B cell (primary cell): ENCODE measurements around the gene SPDYE18. TPM values are rescaled to one million over a fixed set of nuclear protein-coding genes. Genes with fewer than 3 reads are reported as not detected.
"Not testable (repeated sequence)": the region's sequence is repeated elsewhere in the genome, so short reads cannot be mapped to it uniquely, and the experiment has no call there.

Experiments
- ATAC-seq: fragments of 200-7000 bp; cut with Tn5 transposase; one replicate; pipeline ENCODE4 v1.10.0; 2021; ENCODE audit warnings: low read depth, mild to moderate bottlenecking, moderate number of reproducible peaks, moderate library complexity
- CTCF ChIA-PET: fragments of 350-600 bp; sonication (Branson Sonifier 250); formaldehyde crosslinking; loops from one replicate; lab custom pipeline; 2021; ENCODE audit warnings: antibody characterized with exemption, inconsistent platforms; lab: Charles Lee
- POLR2A ChIA-PET: fragments of 350-600 bp; sonication (Branson Sonifier 250); formaldehyde crosslinking; loops from one replicate; lab custom pipeline; 2021; ENCODE audit warnings: antibody characterized with exemption; lab: Charles Lee
- DNase-seq: peaks from one replicate; pipeline ENCODE4 v3.0.0; 2013
- H2AFZ ChIP-seq: 2 replicates; pipeline ENCODE4 v1.6.1; 2012; ENCODE audit warnings: mild to moderate bottlenecking, low read depth, low read length; ENCODE audit not compliant: insufficient read depth, poor library complexity, severe bottlenecking
- H3K27ac ChIP-seq, 2 donors: 1 replicate in 1 of 2; 2 replicates in 1 of 2; pipeline ENCODE4 v1.5.1; 2012 to 2013; ENCODE audit warnings: low read length in 2 of 2, mild to moderate bottlenecking in 2 of 2, moderate library complexity in 1 of 2
- H3K27me3 ChIP-seq, 4 experiments: fragments of 200-600 bp in 1 of 4; sonication (generic) in 1 of 4; replicated peaks in 1 of 4; 1 replicate in 2 of 4; 2 replicates in 2 of 4; pipeline versions ENCODE4 v1.6.1 to v1.7.0; 2013 to 2016; ENCODE audit warnings: low read length in 3 of 4, mild to moderate bottlenecking in 2 of 4, mixed read lengths in 1 of 4, moderate library complexity in 1 of 4; ENCODE audit not compliant: insufficient read depth in 4 of 4, control insufficient read depth in 3 of 4; ENCODE audit errors: control extremely low read depth in 1 of 4
- H3K36me3 ChIP-seq, 2 experiments: replicated peaks in 1 of 2; 1 replicate in 1 of 2; 2 replicates in 1 of 2; pipeline versions ENCODE4 v1.6.1 to v1.7.1; 2013; ENCODE audit warnings: low read length in 1 of 2; ENCODE audit not compliant: insufficient read depth in 2 of 2, control insufficient read depth in 1 of 2; ENCODE audit errors: control extremely low read depth in 1 of 2, extremely low read depth in 1 of 2
- H3K4me1 ChIP-seq, 2 donors: fragments of 200-600 bp in 1 of 2; sonication (generic) in 1 of 2; 1 replicate in 1 of 2; 2 replicates in 1 of 2; pipeline versions ENCODE4 v1.5.1 to v1.6.1; 2013 to 2017; ENCODE audit warnings: low read length in 2 of 2; ENCODE audit not compliant: control insufficient read depth in 2 of 2, insufficient read depth in 2 of 2
- H3K4me2 ChIP-seq: replicated peaks from 2 replicates; pipeline ENCODE3; 2012; ENCODE audit warnings: mild to moderate bottlenecking, low read depth, low read length; ENCODE audit not compliant: poor library complexity, severe bottlenecking
- H3K4me3 ChIP-seq, 5 experiments: fragments of 200-600 bp in 1 of 5; sonication (generic) in 1 of 5; 1 replicate in 3 of 5; 2 replicates in 2 of 5; pipeline versions ENCODE4 v1.5.1 to v1.7.0; 2011 to 2016; ENCODE audit warnings: low read length in 4 of 5, mild to moderate bottlenecking in 4 of 5, low read depth in 2 of 5, control low read depth in 1 of 5, moderate library complexity in 1 of 5; ENCODE audit not compliant: insufficient read depth in 1 of 5; ENCODE audit errors: control extremely low read depth in 1 of 5, extremely low read depth in 1 of 5
- H3K79me2 ChIP-seq: fragments of 200-600 bp; sonication (generic); one replicate; pipeline ENCODE4 v1.6.0; 2016; ENCODE audit warnings: low read length; ENCODE audit not compliant: control insufficient read depth, insufficient read depth
- H3K9ac ChIP-seq: fragments of 200-600 bp; sonication (generic); 2 replicates; pipeline ENCODE4 v1.6.1; 2017; ENCODE audit warnings: mild to moderate bottlenecking, low read length, moderate library complexity
- H3K9me3 ChIP-seq, 3 donors: one replicate each; pipeline versions ENCODE4 v1.6.1 to v1.7.1; 2013; ENCODE audit warnings: low read length in 2 of 3; ENCODE audit not compliant: control insufficient read depth in 2 of 3, insufficient read depth in 1 of 3; ENCODE audit errors: control extremely low read depth in 1 of 3
- H4K20me1 ChIP-seq: 2 replicates; pipeline ENCODE4 v1.6.0; 2012; ENCODE audit warnings: mild to moderate bottlenecking, low read length; ENCODE audit not compliant: insufficient read depth, control insufficient read depth, poor library complexity, severe bottlenecking
- H3K27ac Mint-ChIP-seq: one replicate; pipeline ENCODE4 v1.8.0; 2021; ENCODE audit warnings: mixed read lengths
- H3K27me3 Mint-ChIP-seq: one replicate; pipeline ENCODE4 v1.8.0; 2021; ENCODE audit warnings: mixed read lengths
- H3K4me1 Mint-ChIP-seq: one replicate; pipeline ENCODE4 v1.8.0; 2021; ENCODE audit warnings: mixed read lengths
- H3K4me3 Mint-ChIP-seq: one replicate; pipeline ENCODE4 v1.8.0; 2021; ENCODE audit warnings: mixed read lengths
- H3K9me3 Mint-ChIP-seq: one replicate; pipeline ENCODE4 v1.8.0; 2022; ENCODE audit warnings: mixed read lengths; ENCODE audit not compliant: insufficient read depth
- WGBS: methylation state at CpG from one replicate; pipeline ENCODE4 v1.1.5; 2013; ENCODE audit warnings: missing lambda C conversion rate; ENCODE audit not compliant: insufficient coverage; 5-methylcytosine and 5-hydroxymethylcytosine counted together
- intact Hi-C: fragments of 100-400 bp; cut with micrococcal nuclease; formaldehyde crosslinking; loops from one replicate; pipeline ENCODE4 v1.10.0; 2022
- polyA plus RNA-seq: library from polyadenylated mRNA; depleted of rRNA; stranded (reverse); fragments of >200 nt; gene quantifications from 2 replicates; pipeline ENCODE4 v1.2.3, GENCODE V29; 2012
- total RNA-seq, 2 donors: library from RNA; stranded (reverse); fragments of 120-200 nt in 1 of 2; gene quantifications; 1 replicate in 1 of 2; 2 replicates in 1 of 2; pipeline versions ENCODE4 v1.2.3 to v1.2.4, GENCODE V29; 2013 to 2022

The SPDYE18 gene
- total and polyA plus RNA-seq, 2 donors (not counting 1 experiment from before 2014, with no cell fraction given) = 2.0 to 2.2 TPM

DNA sequence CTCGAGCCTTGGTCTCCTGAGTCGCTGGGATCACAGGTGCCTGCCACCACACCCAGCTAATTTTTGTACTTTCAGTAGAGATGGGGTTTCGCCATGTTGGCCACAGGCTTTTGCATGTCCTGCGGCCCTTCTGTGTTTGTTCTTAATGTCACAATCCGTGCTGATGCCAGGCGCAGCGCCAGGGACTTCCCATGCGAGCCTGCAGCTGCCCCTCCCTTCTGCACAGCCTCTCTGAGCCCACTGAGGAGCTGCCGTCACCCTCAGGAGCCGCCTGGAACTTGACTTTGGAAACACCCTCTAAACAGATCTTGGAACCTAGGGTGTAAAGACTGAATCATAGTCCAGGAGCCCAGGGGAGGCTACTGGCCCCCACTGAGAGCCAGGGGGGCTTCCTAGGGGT is 54.4 kb downstream of the SPDYE18 start:
- 94% methylated on average over 6 of the region's 10 CpGs for WGBS
- intact Hi-C loops, CTCF ChIA-PET, POLR2A ChIA-PET, H3K79me2 ChIP-seq, H3K4me3 ChIP-seq, H3K36me3 ChIP-seq, H3K9ac ChIP-seq, H3K27ac Mint-ChIP-seq, H3K27me3 Mint-ChIP-seq, H3K27ac ChIP-seq, H3K4me1 Mint-ChIP-seq, DNase-seq, H3K4me3 Mint-ChIP-seq, H3K27me3 ChIP-seq, H3K9me3 ChIP-seq, H4K20me1 ChIP-seq, H3K4me2 ChIP-seq, H3K9me3 Mint-ChIP-seq, H2AFZ ChIP-seq, H3K4me1 ChIP-seq, ATAC-seq: not testable (repeated sequence)

DNA sequence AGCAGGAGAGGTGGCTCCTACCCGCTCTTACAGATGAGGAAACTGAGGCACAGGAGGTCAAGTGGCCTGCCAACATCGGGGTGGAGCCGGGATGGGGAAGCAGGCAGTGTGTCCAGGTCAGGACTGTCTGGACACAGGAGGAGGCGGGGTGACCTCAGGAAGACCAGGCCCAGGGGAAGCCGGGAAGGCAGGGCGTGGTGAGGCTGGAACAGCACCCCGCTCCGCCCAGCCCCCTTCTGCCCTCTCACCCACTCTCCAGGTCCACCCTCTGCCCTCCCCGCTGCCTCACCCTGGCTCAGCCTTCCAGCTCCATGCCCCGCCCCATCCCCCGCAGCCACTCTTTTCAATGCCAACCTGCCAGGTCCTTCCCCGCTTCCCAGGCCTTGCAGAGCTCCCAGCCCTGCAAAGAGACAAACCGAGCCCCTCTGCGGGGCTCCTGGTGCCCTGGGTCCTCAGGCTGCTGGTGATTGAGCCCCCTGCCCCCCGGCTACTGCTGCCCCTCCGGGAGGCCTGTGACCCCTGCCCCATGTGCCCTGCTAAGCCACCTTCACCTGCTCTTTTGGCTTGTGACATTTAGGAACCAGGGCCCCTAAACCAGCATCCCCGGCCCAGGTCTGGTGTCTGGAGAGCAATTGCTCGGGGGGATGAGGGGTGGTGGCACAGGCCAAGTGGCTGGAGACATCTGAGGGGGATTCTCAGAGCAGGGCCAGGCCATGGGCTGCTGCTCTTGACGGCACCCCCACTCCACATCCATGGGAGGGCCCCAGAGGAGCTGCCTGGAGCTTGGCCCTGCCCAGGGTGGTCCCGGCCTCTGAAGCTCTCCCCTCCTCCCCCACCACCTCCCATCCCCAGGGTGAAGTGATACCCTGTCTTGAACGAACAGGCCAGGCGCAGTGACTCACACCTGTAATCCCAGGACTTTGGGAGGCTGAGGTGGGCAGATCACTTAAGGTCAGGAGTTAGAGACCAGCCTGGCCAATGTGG is 55.9 kb downstream of the SPDYE18 start:
- H2AFZ ChIP-seq, H3K27ac Mint-ChIP-seq, CTCF ChIA-PET, H3K4me1 ChIP-seq, H4K20me1 ChIP-seq, H3K9ac ChIP-seq, H3K27ac ChIP-seq, H3K36me3 ChIP-seq, intact Hi-C loops, H3K4me3 Mint-ChIP-seq, H3K9me3 Mint-ChIP-seq, H3K4me2 ChIP-seq, POLR2A ChIA-PET, H3K9me3 ChIP-seq, H3K79me2 ChIP-seq, ATAC-seq, H3K4me1 Mint-ChIP-seq, DNase-seq, H3K4me3 ChIP-seq, H3K27me3 Mint-ChIP-seq, H3K27me3 ChIP-seq: not testable (repeated sequence)
- 73% methylated on average over 4 of the region's 22 CpGs for WGBS

DNA sequence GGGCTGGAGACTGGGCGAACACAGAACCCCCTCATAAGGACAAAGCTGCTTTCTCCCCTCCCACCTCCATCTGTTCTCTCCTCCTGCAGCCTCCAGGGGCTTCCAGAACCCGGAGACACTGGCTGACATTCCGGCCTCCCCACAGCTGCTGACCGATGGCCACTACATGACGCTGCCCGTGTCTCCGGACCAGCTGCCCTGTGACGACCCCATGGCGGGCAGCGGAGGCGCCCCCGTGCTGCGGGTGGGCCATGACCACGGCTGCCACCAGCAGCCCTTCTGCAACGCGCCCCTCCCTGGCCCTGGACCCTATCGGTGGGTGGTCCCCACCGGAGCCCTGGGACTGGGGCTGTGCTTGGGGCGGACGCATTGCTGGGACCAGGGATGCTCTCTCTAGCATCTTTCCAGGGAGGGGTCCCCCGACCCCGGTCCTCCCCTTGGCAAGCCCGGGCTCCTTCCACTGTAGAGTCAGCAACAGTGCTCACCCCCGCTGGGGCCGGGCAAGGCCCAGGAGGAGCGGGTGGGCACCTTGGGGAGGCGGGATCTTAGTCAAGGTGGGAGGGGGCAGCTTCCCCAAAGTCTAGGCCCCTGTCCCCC is 56.8 kb downstream of the SPDYE18 start:
- intact Hi-C loops, H3K27ac Mint-ChIP-seq, H3K4me1 Mint-ChIP-seq, H3K9me3 Mint-ChIP-seq, DNase-seq, H2AFZ ChIP-seq, POLR2A ChIA-PET, H3K27me3 Mint-ChIP-seq, H3K9me3 ChIP-seq, ATAC-seq, H3K27me3 ChIP-seq, H3K4me1 ChIP-seq, H4K20me1 ChIP-seq, H3K27ac ChIP-seq, H3K4me3 Mint-ChIP-seq, H3K9ac ChIP-seq, CTCF ChIA-PET, H3K4me3 ChIP-seq, H3K4me2 ChIP-seq, H3K36me3 ChIP-seq, H3K79me2 ChIP-seq: not testable (repeated sequence)
- WGBS = 97% methylated on average over 11 of the region's 27 CpGs

DNA sequence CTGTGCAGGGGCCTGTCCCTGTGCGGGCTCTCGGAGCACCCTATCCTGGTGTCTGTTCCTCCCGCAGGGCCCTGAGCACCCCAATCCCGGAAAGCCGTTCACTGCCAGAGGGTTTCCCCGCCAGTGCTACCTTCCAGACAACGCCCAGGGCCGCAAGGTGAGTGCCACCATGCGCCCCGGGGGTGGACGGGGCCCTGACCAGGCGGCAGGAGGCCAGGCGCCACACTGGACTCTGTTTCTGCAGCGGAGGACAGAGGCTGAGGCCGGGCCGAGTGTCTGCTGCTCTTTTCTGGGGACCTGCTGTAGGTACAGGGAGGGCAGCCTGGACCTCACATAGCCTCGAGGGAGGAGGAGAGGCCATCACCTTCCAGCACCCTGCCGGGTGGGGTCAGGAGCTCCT is 58.2 kb downstream of the SPDYE18 start:
- H3K4me3 ChIP-seq, H3K27me3 Mint-ChIP-seq, H3K4me1 ChIP-seq, H3K9ac ChIP-seq, H3K36me3 ChIP-seq, H3K79me2 ChIP-seq, H2AFZ ChIP-seq, intact Hi-C loops, H3K27ac Mint-ChIP-seq, POLR2A ChIA-PET, H3K4me1 Mint-ChIP-seq, H3K27ac ChIP-seq, H4K20me1 ChIP-seq, H3K9me3 Mint-ChIP-seq, DNase-seq, CTCF ChIA-PET, H3K4me3 Mint-ChIP-seq, H3K4me2 ChIP-seq, H3K9me3 ChIP-seq, ATAC-seq, H3K27me3 ChIP-seq: not testable (repeated sequence)
- WGBS = 100% methylated on average over 5 of the region's 18 CpGs
